ENCODE data around the gene HELZ.

DNA sequence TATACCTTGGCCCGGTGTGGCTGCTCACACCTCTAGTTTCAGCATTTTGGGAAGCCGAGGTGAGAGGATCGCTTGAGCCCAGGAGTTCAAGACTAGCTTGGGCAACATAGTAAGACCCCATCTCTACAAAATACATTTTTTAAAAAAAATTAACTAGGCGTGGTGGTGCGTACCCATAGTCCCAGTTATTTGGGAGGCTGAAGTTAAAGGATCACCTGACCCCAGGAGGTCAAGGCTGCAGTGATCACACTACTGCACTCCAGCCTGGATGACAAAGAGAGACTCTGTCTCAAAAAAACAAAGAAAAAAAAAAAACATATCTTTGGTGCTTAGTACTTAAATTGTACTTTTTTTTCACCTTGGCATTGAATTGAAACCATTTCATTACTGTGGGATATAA is 101.7 kb downstream of the HELZ start:
- TF ChIP-seq POLR2AphosphoS5 (IDR thresholded peaks at IDR 0.05; ENCODE audit: low read depth, low read length) (no peak), TAF1 (IDR thresholded peaks at IDR 0.05; ENCODE audit: borderline replicate concordance, low read depth, low read length) (no peak), POLR2A (IDR thresholded peaks at IDR 0.05; ENCODE audit: low read depth, low read length) (no peak)

Data from GM12892 (cell line).